ENCODE results near the gene CRB2. TPM values are rescaled to one million over a fixed set of nuclear protein-coding genes. Genes with fewer than 3 reads are reported as not detected.

The CRB2 gene
- total RNA-seq, 1 donor from 2014 or later: not detected

- peaks cover 27% of the 10 kb centered on the region for H3K4me1 ChIP-seq
- H3K9me3 ChIP-seq (replicated peaks): no peaks in the 10 kb centered on the region
- H3K36me3 ChIP-seq: no peaks in the 10 kb centered on the region
- no peak overlapping the region for H3K27ac ChIP-seq (replicated peaks)
- intact Hi-C loops (cut with micrococcal nuclease): no loop called here
- DNase-seq: no peak
- H3K4me3 ChIP-seq: no peak overlapping the region
- H3K27me3 ChIP-seq (ENCODE audit: low read depth): no peaks in the 10 kb centered on the region
- TF ChIP-seq CTCF (IDR thresholded peaks at IDR 0.05; ENCODE audit: borderline replicate concordance): no peak
Measured at GRCh38 chr9:123319541-123320339, 36.3 kb upstream of the CRB2 start.

GRCh38 chr9:123320814-123321213 lies 35.2 kb upstream of the CRB2 start:
- Histone ChIP-seq H3K36me3 (no peaks in the 10 kb centered on the region), H3K27ac (replicated peaks) (no peak overlapping the region), H3K4me3 (no peak overlapping the region), H3K27me3 (ENCODE audit: low read depth) (no peaks in the 10 kb centered on the region), H3K9me3 (replicated peaks) (no peaks in the 10 kb centered on the region), H3K4me1 (peaks cover 27% of the 10 kb centered on the region)
- intact Hi-C loops (cut with micrococcal nuclease): no loop called here
- DNase-seq: no peak
- TF ChIP-seq CTCF (IDR thresholded peaks at IDR 0.05; ENCODE audit: borderline replicate concordance): no peak

- Histone ChIP-seq H3K9me3 (replicated peaks) (no peaks in the 10 kb centered on the region), H3K27ac (replicated peaks) (no peak overlapping the region), H3K27me3 (ENCODE audit: low read depth) (no peaks in the 10 kb centered on the region), H3K4me3 (no peak overlapping the region), H3K4me1 (peaks cover 27% of the 10 kb centered on the region), H3K36me3 (no peaks in the 10 kb centered on the region)
- intact Hi-C loops (cut with micrococcal nuclease): no loop called here
- no peak for DNase-seq
- TF ChIP-seq CTCF (IDR thresholded peaks at IDR 0.05; ENCODE audit: borderline replicate concordance): no peak
Measured at GRCh38 chr9:123321616-123322272, 34.3 kb upstream of the CRB2 start.

- Histone ChIP-seq H3K27ac (replicated peaks) (peak overlapping the region; percentile 56), H3K9me3 (replicated peaks) (no peaks in the 10 kb centered on the region), H3K4me3 (no peak overlapping the region), H3K36me3 (no peaks in the 10 kb centered on the region), H3K4me1 (peaks cover 27% of the 10 kb centered on the region), H3K27me3 (ENCODE audit: low read depth) (no peaks in the 10 kb centered on the region)
- intact Hi-C loops (cut with micrococcal nuclease): no loop called here
- DNase-seq: no peak
- TF ChIP-seq CTCF (IDR thresholded peaks at IDR 0.05; ENCODE audit: borderline replicate concordance): no peak
Measured at GRCh38 chr9:123322273-123323195, 33.5 kb upstream of the CRB2 start.

Data from left ventricle myocardium inferior (tissue), 1 donor.